Mesendoderm (in vitro differentiated cells): ENCODE results near the gene PGA5.

Experiments
- DNase-seq: peaks from one replicate; pipeline ENCODE4 v3.0.0; 2013
- H2AK5ac ChIP-seq: 2 replicates; pipeline ENCODE4 v1.6.1; 2013; ENCODE audit warnings: low read length, inconsistent platforms
- H2BK120ac ChIP-seq: 2 replicates; pipeline ENCODE4 v1.6.1; 2013; ENCODE audit warnings: low read depth, mild to moderate bottlenecking, low read length, moderate library complexity, mixed read lengths
- H2BK15ac ChIP-seq: replicated peaks from 2 replicates; pipeline ENCODE4 v1.6.1; 2013; ENCODE audit warnings: low read depth, mild to moderate bottlenecking, moderate library complexity
- H2BK5ac ChIP-seq: 2 replicates; pipeline ENCODE4 v1.6.1; 2013; ENCODE audit warnings: low read length, inconsistent platforms
- H3K18ac ChIP-seq: 2 replicates; pipeline ENCODE4 v1.6.1; 2013; ENCODE audit warnings: mild to moderate bottlenecking, low read length, mixed read lengths
- H3K23ac ChIP-seq: one replicate; pipeline ENCODE4 v1.6.1; 2013; ENCODE audit warnings: low read length
- H3K27ac ChIP-seq: 2 replicates; pipeline ENCODE4 v1.5.1; 2013; ENCODE audit warnings: low read depth, mild to moderate bottlenecking, inconsistent platforms, low read length, moderate library complexity
- H3K27me3 ChIP-seq: 2 replicates; pipeline ENCODE4 v1.6.1; 2013; ENCODE audit warnings: low read length, control low read depth, mild to moderate bottlenecking, inconsistent platforms; ENCODE audit not compliant: insufficient read depth, poor library complexity
- H3K36me3 ChIP-seq: 2 replicates; pipeline ENCODE4 v1.6.1; 2013; ENCODE audit warnings: low read length, inconsistent platforms; ENCODE audit not compliant: control insufficient read depth, insufficient read depth
- H3K4ac ChIP-seq: one replicate; pipeline ENCODE4 v1.6.1; 2013; ENCODE audit warnings: low read depth, mild to moderate bottlenecking, low read length, moderate library complexity
- H3K4me1 ChIP-seq: 2 replicates; pipeline ENCODE4 v1.6.1; 2013; ENCODE audit warnings: low read depth, low read length, inconsistent platforms; ENCODE audit not compliant: control insufficient read depth
- H3K4me2 ChIP-seq: 2 replicates; pipeline ENCODE4 v1.6.1; 2013; ENCODE audit warnings: low read length
- H3K4me3 ChIP-seq: 2 replicates; pipeline ENCODE4 v1.5.1; 2013; ENCODE audit warnings: mild to moderate bottlenecking, low read length
- H3K56ac ChIP-seq: one replicate; pipeline ENCODE4 v1.6.1; 2013; ENCODE audit warnings: low read length
- H3K79me1 ChIP-seq: 2 replicates; pipeline ENCODE4 v1.6.1; 2013; ENCODE audit warnings: low read length, inconsistent platforms
- H3K79me2 ChIP-seq: 2 replicates; pipeline ENCODE4 v1.6.1; 2013; ENCODE audit warnings: mild to moderate bottlenecking, low read length; ENCODE audit not compliant: control insufficient read depth, insufficient read depth
- H3K9ac ChIP-seq: 2 replicates; pipeline ENCODE4 v1.6.1; 2013; ENCODE audit warnings: low read length, inconsistent platforms
- H4K5ac ChIP-seq: one replicate; pipeline ENCODE4 v1.6.1; 2013; ENCODE audit warnings: low read length
- H4K8ac ChIP-seq: one replicate; pipeline ENCODE4 v1.6.1; 2013; ENCODE audit warnings: low read depth, mild to moderate bottlenecking, control low read depth, low read length, moderate library complexity
- WGBS: extraction: QIAGEN DNeasy Blood & Tissue Kit; methylation state at CpG from one replicate; pipeline ENCODE4 v1.1.7; 2013; ENCODE audit warnings: low lambda C conversion rate, missing lambda C conversion rate; ENCODE audit not compliant: insufficient coverage; ENCODE audit errors: extremely low coverage; 5-methylcytosine and 5-hydroxymethylcytosine counted together

Gene PGA5

GRCh38 chr11:61265357-61265756 lies 24.4 kb downstream of the PGA5 start:
- H2BK5ac ChIP-seq = no peak overlapping the region
- no peaks in the 10 kb centered on the region for H3K79me1 ChIP-seq
- H3K4me3 ChIP-seq = no peak overlapping the region
- DNase-seq = no peak
- no peak overlapping the region for H2AK5ac ChIP-seq
- no peak overlapping the region for H3K4me2 ChIP-seq
- H2BK15ac ChIP-seq = no peak overlapping the region
- no peak overlapping the region for H3K18ac ChIP-seq
- H3K27me3 ChIP-seq = no peaks in the 10 kb centered on the region
- no peak overlapping the region for H4K5ac ChIP-seq
- H3K4ac ChIP-seq = no peak overlapping the region
- no peaks in the 10 kb centered on the region for H3K79me2 ChIP-seq
- WGBS = no CpG with 5 or more reads among the region's 14 CpGs
- no peak overlapping the region for H3K27ac ChIP-seq
- H3K4me1 ChIP-seq = no peaks in the 10 kb centered on the region
- H3K23ac ChIP-seq = no peak overlapping the region
- H3K56ac ChIP-seq = no peak overlapping the region
- H3K9ac ChIP-seq = no peak overlapping the region
- no peak overlapping the region for H4K8ac ChIP-seq
- H2BK120ac ChIP-seq = no peak overlapping the region
- H3K36me3 ChIP-seq = no peaks in the 10 kb centered on the region

GRCh38 chr11:61266602-61267001 lies 25.6 kb downstream of the PGA5 start:
- Histone ChIP-seq H2BK15ac (no peak overlapping the region), H2BK5ac (no peak overlapping the region), H3K23ac (no peak overlapping the region), H2BK120ac (no peak overlapping the region), H3K4ac (no peak overlapping the region), H3K79me1 (no peaks in the 10 kb centered on the region), H3K4me1 (no peaks in the 10 kb centered on the region), H3K27me3 (no peaks in the 10 kb centered on the region), H3K27ac (no peak overlapping the region), H3K79me2 (no peaks in the 10 kb centered on the region), H3K9ac (no peak overlapping the region), H3K4me3 (no peak overlapping the region), H3K4me2 (no peak overlapping the region), H4K5ac (no peak overlapping the region), H3K18ac (no peak overlapping the region), H2AK5ac (no peak overlapping the region), H3K56ac (no peak overlapping the region), H4K8ac (no peak overlapping the region), H3K36me3 (no peaks in the 10 kb centered on the region)
- WGBS = no CpG with 5 or more reads among the region's 4 CpGs
- no peak for DNase-seq

- Histone ChIP-seq H2BK120ac (no peak overlapping the region), H3K79me1 (no peaks in the 10 kb centered on the region), H2BK15ac (no peak overlapping the region), H3K23ac (no peak overlapping the region), H3K9ac (no peak overlapping the region), H3K36me3 (no peaks in the 10 kb centered on the region), H3K27me3 (no peaks in the 10 kb centered on the region), H3K4me2 (no peak overlapping the region), H3K79me2 (no peaks in the 10 kb centered on the region), H2AK5ac (no peak overlapping the region), H3K27ac (no peak overlapping the region), H4K8ac (no peak overlapping the region), H3K4me3 (no peak overlapping the region), H4K5ac (no peak overlapping the region), H3K4me1 (no peaks in the 10 kb centered on the region), H3K4ac (no peak overlapping the region), H3K56ac (no peak overlapping the region), H3K18ac (no peak overlapping the region), H2BK5ac (no peak overlapping the region)
- no peak for DNase-seq
- no CpG with 5 or more reads among the region's 6 CpGs for WGBS
These were observed 26.5 kb downstream of the PGA5 start for GRCh38 chr11:61267437-61267841.

- no peaks in the 10 kb centered on the region for H3K4me1 ChIP-seq
- no peak overlapping the region for H3K56ac ChIP-seq
- no peaks in the 10 kb centered on the region for H3K27me3 ChIP-seq
- no peak overlapping the region for H2BK15ac ChIP-seq
- no peak overlapping the region for H2BK5ac ChIP-seq
- no peak overlapping the region for H3K4ac ChIP-seq
- no peak for DNase-seq
- H4K5ac ChIP-seq = no peak overlapping the region
- H3K18ac ChIP-seq = no peak overlapping the region
- H3K4me2 ChIP-seq = no peak overlapping the region
- no peaks in the 10 kb centered on the region for H3K36me3 ChIP-seq
- no CpG with 5 or more reads among the region's 15 CpGs for WGBS
- H3K79me2 ChIP-seq = no peaks in the 10 kb centered on the region
- H2AK5ac ChIP-seq = no peak overlapping the region
- H3K23ac ChIP-seq = no peak overlapping the region
- H2BK120ac ChIP-seq = no peak overlapping the region
- no peak overlapping the region for H4K8ac ChIP-seq
- no peaks in the 10 kb centered on the region for H3K79me1 ChIP-seq
- no peak overlapping the region for H3K27ac ChIP-seq
- no peak overlapping the region for H3K4me3 ChIP-seq
- H3K9ac ChIP-seq = no peak overlapping the region
These were observed 27.7 kb downstream of the PGA5 start for GRCh38 chr11:61268588-61269250.

GRCh38 chr11:61270354-61271076 lies 29.5 kb downstream of the PGA5 start:
- Histone ChIP-seq H3K23ac (no peak overlapping the region), H4K8ac (no peak overlapping the region), H2BK5ac (no peak overlapping the region), H3K4me2 (no peak overlapping the region), H3K4ac (no peak overlapping the region), H3K9ac (no peak overlapping the region), H3K56ac (no peak overlapping the region), H3K27ac (no peak overlapping the region), H4K5ac (no peak overlapping the region), H3K27me3 (no peaks in the 10 kb centered on the region), H2AK5ac (no peak overlapping the region), H2BK120ac (no peak overlapping the region), H3K79me2 (no peaks in the 10 kb centered on the region), H3K4me3 (no peak overlapping the region), H2BK15ac (no peak overlapping the region), H3K4me1 (no peaks in the 10 kb centered on the region), H3K18ac (no peak overlapping the region), H3K36me3 (no peaks in the 10 kb centered on the region), H3K79me1 (no peaks in the 10 kb centered on the region)
- DNase-seq = no peak
- no CpG with 5 or more reads among the region's 7 CpGs for WGBS
